Measurements from ENCODE around the gene CEP44. TPM values are rescaled to one million over a fixed set of nuclear protein-coding genes. Genes with fewer than 3 reads are reported as not detected.
A peak's percentile ranks its signal among the peaks of the same experiment; 100 is the strongest.
"Not testable (repeated sequence)": the region's sequence is repeated elsewhere in the genome, so short reads cannot be mapped to it uniquely, and the experiment has no call there.

The CEP44 gene
- total RNA-seq, 1 experiment from 2014 or later, result 14.1 TPM

- in situ Hi-C loops (cut with HindIII; ENCODE audit: low sequenced_read_pairs), result no loop called here
- no peak for DNase-seq (ENCODE audit: low spot score)
Measured at GRCh38 chr4:174316954-174317353, 33.2 kb downstream of the CEP44 start.

GRCh38 chr4:174317531-174317930 is 33.8 kb downstream of the CEP44 start:
- in situ Hi-C loops (cut with HindIII; ENCODE audit: low sequenced_read_pairs), result no loop called here
- DNase-seq (ENCODE audit: low spot score), result no peak

GRCh38 chr4:174318829-174319764 is 35.4 kb downstream of the CEP44 start:
- in situ Hi-C loops (cut with HindIII; ENCODE audit: low sequenced_read_pairs), result no loop called here
- peak; percentile 25 for DNase-seq (ENCODE audit: low spot score)

GRCh38 chr4:174320494-174321199 is 36.9 kb downstream of the CEP44 start:
- DNase-seq (ENCODE audit: low spot score), result no peak
- in situ Hi-C loops (cut with HindIII; ENCODE audit: low sequenced_read_pairs), result no loop called here

GRCh38 chr4:174324236-174324635 is 40.5 kb downstream of the CEP44 start:
- no peak for DNase-seq (ENCODE audit: low spot score)
- in situ Hi-C loops (cut with HindIII; ENCODE audit: low sequenced_read_pairs), result no loop called here

- in situ Hi-C loops (cut with HindIII; ENCODE audit: low sequenced_read_pairs), result no loop called here
- DNase-seq (ENCODE audit: low spot score), result no peak
Measured at GRCh38 chr4:174324725-174325124, 41.0 kb downstream of the CEP44 start.

- DNase-seq (ENCODE audit: low spot score), result no peak
- in situ Hi-C loops (cut with HindIII; ENCODE audit: low sequenced_read_pairs), result no loop called here
Measured at GRCh38 chr4:174332741-174333493, 49.2 kb downstream of the CEP44 start.

- in situ Hi-C loops (cut with HindIII; ENCODE audit: low sequenced_read_pairs), result no loop called here
- DNase-seq (ENCODE audit: low spot score), result no peak
Measured at GRCh38 chr4:174334628-174335027, 50.9 kb downstream of the CEP44 start.

GRCh38 chr4:174340714-174341113 is 57.0 kb downstream of the CEP44 start:
- DNase-seq (ENCODE audit: low spot score), result no peak
- in situ Hi-C loops (cut with HindIII; ENCODE audit: low sequenced_read_pairs), result no loop called here

- DNase-seq (ENCODE audit: low spot score), result no peak
- in situ Hi-C loops (cut with HindIII; ENCODE audit: low sequenced_read_pairs), result no loop called here
Measured at GRCh38 chr4:174349156-174349555, 65.4 kb downstream of the CEP44 start.

- in situ Hi-C loops (cut with HindIII; ENCODE audit: low sequenced_read_pairs), result no loop called here
- no peak for DNase-seq (ENCODE audit: low spot score)
Measured at GRCh38 chr4:174352061-174352819, 68.5 kb downstream of the CEP44 start.

GRCh38 chr4:174357321-174357720 is 73.6 kb downstream of the CEP44 start:
- in situ Hi-C loops (cut with HindIII; ENCODE audit: low sequenced_read_pairs), result no loop called here
- no peak for DNase-seq (ENCODE audit: low spot score)

- in situ Hi-C loops (cut with HindIII; ENCODE audit: low sequenced_read_pairs), result no loop called here
- DNase-seq (ENCODE audit: low spot score), result no peak
Measured at GRCh38 chr4:174358410-174358809, 74.7 kb downstream of the CEP44 start.

GRCh38 chr4:174358829-174359228 is 75.1 kb downstream of the CEP44 start:
- no peak for DNase-seq (ENCODE audit: low spot score)
- in situ Hi-C loops (cut with HindIII; ENCODE audit: low sequenced_read_pairs), result no loop called here

GRCh38 chr4:174362340-174362739 is 78.6 kb downstream of the CEP44 start:
- no peak for DNase-seq (ENCODE audit: low spot score)
- in situ Hi-C loops (cut with HindIII; ENCODE audit: low sequenced_read_pairs), result no loop called here

GRCh38 chr4:174363782-174364181 is 80.1 kb downstream of the CEP44 start:
- in situ Hi-C loops (cut with HindIII; ENCODE audit: low sequenced_read_pairs); DNase-seq (ENCODE audit: low spot score): not testable (repeated sequence)

GRCh38 chr4:174365018-174365587 is 81.4 kb downstream of the CEP44 start:
- in situ Hi-C loops (cut with HindIII; ENCODE audit: low sequenced_read_pairs), result no loop called here
- peak; percentile 13 for DNase-seq (ENCODE audit: low spot score)

GRCh38 chr4:174369985-174370384 is 86.3 kb downstream of the CEP44 start:
- no peak for DNase-seq (ENCODE audit: low spot score)
- in situ Hi-C loops (cut with HindIII; ENCODE audit: low sequenced_read_pairs), result no loop called here

- in situ Hi-C loops (cut with HindIII; ENCODE audit: low sequenced_read_pairs), result no loop called here
- no peak for DNase-seq (ENCODE audit: low spot score)
Measured at GRCh38 chr4:174373821-174374220, 90.1 kb downstream of the CEP44 start.
